Nephron progenitor cell (in vitro differentiated cells): ENCODE data around the gene TBPL1.
"Not testable (repeated sequence)": the region's sequence is repeated elsewhere in the genome, so short reads cannot be mapped to it uniquely, and the experiment has no call there.

Experiments used
- DNase-seq: peaks from one replicate; pipeline ENCODE4 v3.0.0; 2021
- H3K27ac Mint-ChIP-seq: 2 replicates; pipeline ENCODE4 v1.8.0; 2021; ENCODE audit warnings: mild to moderate bottlenecking, moderate library complexity, mixed read lengths
- H3K27me3 Mint-ChIP-seq: 2 replicates; pipeline ENCODE4 v1.8.0; 2021; ENCODE audit warnings: mild to moderate bottlenecking, low read depth, mixed read lengths; ENCODE audit not compliant: poor library complexity
- H3K36me3 Mint-ChIP-seq: 2 replicates; pipeline ENCODE4 v1.8.0; 2021; ENCODE audit warnings: low read depth, mixed read lengths
- H3K4me1 Mint-ChIP-seq: 2 replicates; pipeline ENCODE4 v1.8.0; 2021; ENCODE audit warnings: mixed read lengths
- H3K4me3 Mint-ChIP-seq: 2 replicates; pipeline ENCODE4 v1.8.0; 2021; ENCODE audit warnings: mild to moderate bottlenecking, moderate library complexity, mixed read lengths
- H3K9me3 Mint-ChIP-seq: 2 replicates; pipeline ENCODE4 v1.8.0; 2021; ENCODE audit warnings: mild to moderate bottlenecking, moderate library complexity, mixed read lengths
- CTCF ChIP-seq: fragments of 200-600 bp; sonication (generic); IDR thresholded peaks from 2 replicates; pipeline ENCODE4 v1.5.0; 2021; ENCODE audit warnings: antibody characterized with exemption

The TBPL1 gene

DNA sequence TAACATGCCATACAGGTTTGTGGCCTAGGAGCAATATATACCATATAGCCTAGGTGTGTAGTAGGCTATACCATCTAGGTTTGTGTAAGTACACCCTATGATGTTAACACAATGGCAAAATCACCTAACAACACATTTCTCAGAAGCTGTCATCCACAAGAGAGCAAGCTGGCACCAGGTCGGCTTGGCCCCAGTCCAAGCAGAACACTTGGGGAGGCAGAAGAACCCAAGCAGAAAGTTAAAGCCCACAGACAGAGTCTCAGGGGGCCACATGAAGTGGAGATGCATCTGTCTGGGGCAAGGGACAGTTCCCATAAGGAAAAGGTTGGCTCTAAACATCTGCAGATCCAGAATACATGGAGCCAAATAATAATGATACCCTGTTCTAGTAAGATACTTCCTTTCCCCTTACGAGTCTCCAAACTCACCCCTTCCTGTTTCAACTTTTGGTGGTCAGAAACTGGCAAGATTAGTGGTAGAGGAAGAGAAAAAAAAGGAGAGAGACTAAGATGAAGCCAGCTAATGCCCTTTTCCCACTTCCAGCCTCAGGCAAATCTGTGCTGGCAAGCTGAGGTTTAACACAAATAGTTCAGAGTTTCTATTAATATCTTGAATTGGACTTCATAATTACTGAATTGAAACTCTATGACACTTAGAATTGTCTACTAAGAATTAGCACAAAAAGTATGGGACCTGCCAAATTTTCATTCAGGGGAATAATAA, 34.7 kb upstream of the TBPL1 start:
- no peak for DNase-seq
- Mint-ChIP-seq H3K4me3 (no peak overlapping the region), H3K4me1 (peaks cover 6% of the 10 kb centered on the region), H3K36me3 (peaks cover 4% of the 10 kb centered on the region), H3K27ac (no peak overlapping the region), H3K9me3 (peaks cover 5% of the 10 kb centered on the region), H3K27me3 (peaks cover 6% of the 10 kb centered on the region)
- no peak for TF ChIP-seq CTCF

GRCh38 chr6:133919362-133919761, 33.7 kb upstream of the TBPL1 start:
- TF ChIP-seq CTCF = no peak
- H3K36me3 Mint-ChIP-seq = no peaks in the 10 kb centered on the region

DNA sequence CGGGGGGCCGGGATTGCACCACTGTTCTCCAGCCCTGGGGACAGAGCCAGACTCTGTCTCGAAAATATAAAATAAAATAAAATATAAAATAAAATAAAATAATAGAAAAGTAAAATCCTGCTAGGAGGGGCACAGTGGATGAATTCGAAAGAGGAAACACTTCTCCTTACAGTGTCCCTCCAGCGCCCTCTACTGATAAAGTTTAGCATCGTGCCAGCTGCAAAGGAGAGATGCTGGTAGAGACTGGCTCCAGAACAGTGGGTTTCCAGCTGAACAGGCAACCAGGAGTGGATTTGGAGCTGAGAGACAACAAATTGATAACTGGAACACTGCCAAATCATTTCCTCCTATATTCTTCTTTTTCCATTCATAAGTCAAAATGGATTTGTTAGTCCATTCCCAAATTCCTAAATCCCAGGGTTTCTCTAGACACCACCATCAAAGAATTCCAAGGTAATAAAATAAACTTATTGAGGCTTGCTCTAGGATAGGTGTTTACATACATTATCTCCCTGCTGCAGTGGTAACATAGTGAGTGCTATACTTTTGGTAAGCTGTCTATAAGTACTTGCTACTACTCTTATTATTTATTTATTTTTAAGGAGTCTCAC, 31.7 kb upstream of the TBPL1 start:
- no peak overlapping the region for H3K4me3 Mint-ChIP-seq
- H3K27ac Mint-ChIP-seq = no peak overlapping the region
- peaks cover 6% of the 10 kb centered on the region for H3K4me1 Mint-ChIP-seq
- H3K36me3 Mint-ChIP-seq = no peaks in the 10 kb centered on the region
- H3K9me3 Mint-ChIP-seq = no peaks in the 10 kb centered on the region
- TF ChIP-seq CTCF = peak; percentile 87
- peaks cover 8% of the 10 kb centered on the region for H3K27me3 Mint-ChIP-seq
- DNase-seq = peak; percentile 85

More at GRCh38 chr6:133919362-133919761, 33.7 kb upstream of the TBPL1 start:
- Mint-ChIP-seq H3K9me3 (no peaks in the 10 kb centered on the region), H3K27me3 (peaks cover 6% of the 10 kb centered on the region), H3K27ac (no peak overlapping the region), H3K4me1 (peaks cover 6% of the 10 kb centered on the region), H3K4me3 (no peak overlapping the region)
- no peak for DNase-seq

DNA sequence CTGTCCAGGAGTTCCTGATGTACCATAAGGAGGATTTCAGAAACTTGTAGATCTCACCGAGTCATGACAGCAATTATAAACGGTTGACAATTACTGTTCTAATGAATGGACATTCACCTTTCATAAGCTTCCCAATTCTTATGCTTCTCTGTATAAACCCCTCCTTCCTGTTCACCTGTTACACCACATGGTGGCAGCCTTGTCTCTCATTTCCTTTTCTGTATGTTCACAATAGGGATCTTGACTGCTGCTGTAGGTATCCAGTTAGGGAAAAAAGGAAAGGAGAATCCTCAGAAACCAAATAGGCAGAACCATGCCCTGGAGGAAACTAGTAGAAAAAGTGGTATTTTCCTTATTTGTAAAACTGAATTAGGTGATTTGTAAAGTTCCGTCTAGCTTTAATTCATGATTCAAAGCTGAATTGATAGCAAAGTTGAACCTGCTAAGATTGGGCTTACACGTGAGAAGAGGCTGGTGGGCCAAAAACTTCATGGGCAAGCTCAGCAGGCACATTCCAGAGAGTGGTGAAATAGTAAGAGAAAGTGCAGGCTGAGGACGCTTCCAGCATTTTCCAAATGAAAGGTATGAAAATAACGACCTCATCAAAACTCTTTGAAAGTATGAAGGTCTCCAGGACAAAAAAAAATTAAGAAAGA, 29.0 kb upstream of the TBPL1 start:
- Mint-ChIP-seq H3K4me3 (no peak overlapping the region), H3K36me3 (no peaks in the 10 kb centered on the region), H3K9me3 (no peaks in the 10 kb centered on the region), H3K27me3 (peaks cover 12% of the 10 kb centered on the region), H3K27ac (no peak overlapping the region), H3K4me1 (no peaks in the 10 kb centered on the region)
- peak; percentile 61 for DNase-seq
- TF ChIP-seq CTCF = peak; percentile 88

DNA sequence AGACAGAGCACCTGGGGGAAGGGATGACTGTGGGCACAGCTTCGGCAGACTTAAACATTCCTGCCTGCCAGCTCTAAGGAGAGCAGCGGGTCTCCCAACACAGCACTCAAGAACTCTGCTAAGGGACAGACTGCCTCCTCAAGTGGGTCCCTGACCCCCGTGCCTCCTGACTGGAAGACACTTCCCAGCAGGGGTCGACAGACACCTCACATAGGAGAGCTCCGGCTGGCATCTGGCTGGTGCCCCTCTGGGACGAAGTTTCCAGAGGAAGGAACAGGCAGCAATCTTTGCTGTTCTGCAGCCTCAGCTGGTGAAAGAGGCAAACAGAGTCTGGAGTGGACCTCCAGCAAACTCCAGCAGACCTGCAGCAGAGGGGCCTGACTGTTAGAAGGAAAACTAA, 21.8 kb upstream of the TBPL1 start:
- Mint-ChIP-seq H3K36me3 (peaks cover 21% of the 10 kb centered on the region), H3K9me3 (peaks cover 48% of the 10 kb centered on the region), H3K27me3 (peaks cover 21% of the 10 kb centered on the region)
- H3K4me1 Mint-ChIP-seq, H3K27ac Mint-ChIP-seq, H3K4me3 Mint-ChIP-seq, DNase-seq: not testable (repeated sequence)

GRCh38 chr6:133936352-133936751, 16.7 kb upstream of the TBPL1 start:
- not testable (repeated sequence) for H3K4me3 Mint-ChIP-seq, H3K4me1 Mint-ChIP-seq, H3K27ac Mint-ChIP-seq, DNase-seq
- peaks cover 50% of the 10 kb centered on the region for H3K9me3 Mint-ChIP-seq
- peaks cover 17% of the 10 kb centered on the region for H3K27me3 Mint-ChIP-seq
- H3K36me3 Mint-ChIP-seq = peaks cover 21% of the 10 kb centered on the region
